Stimulated activated CD4-positive, alpha-beta T cell treated with anti-CD3 and anti-CD28 coated beads, Interleukin-1b, Interleukin-23, amount 100 ng/mL, for 4 hours (primary cell): ENCODE measurements around the gene CIROP.
A peak's percentile ranks its signal among the peaks of the same experiment; 100 is the strongest.
"Not testable (repeated sequence)": the region's sequence is repeated elsewhere in the genome, so short reads cannot be mapped to it uniquely, and the experiment has no call there.

ENCODE experiments used
- DNase-seq, 2 donors: peaks; one replicate each; pipeline ENCODE4 v3.0.0-alpha.2; 2020; ENCODE audit warnings: low read depth in 2 of 2

Gene CIROP

GRCh38 chr14:23113431-23114119, 8.8 kb upstream of the CIROP start:
- DNase-seq, result no peak

DNA sequence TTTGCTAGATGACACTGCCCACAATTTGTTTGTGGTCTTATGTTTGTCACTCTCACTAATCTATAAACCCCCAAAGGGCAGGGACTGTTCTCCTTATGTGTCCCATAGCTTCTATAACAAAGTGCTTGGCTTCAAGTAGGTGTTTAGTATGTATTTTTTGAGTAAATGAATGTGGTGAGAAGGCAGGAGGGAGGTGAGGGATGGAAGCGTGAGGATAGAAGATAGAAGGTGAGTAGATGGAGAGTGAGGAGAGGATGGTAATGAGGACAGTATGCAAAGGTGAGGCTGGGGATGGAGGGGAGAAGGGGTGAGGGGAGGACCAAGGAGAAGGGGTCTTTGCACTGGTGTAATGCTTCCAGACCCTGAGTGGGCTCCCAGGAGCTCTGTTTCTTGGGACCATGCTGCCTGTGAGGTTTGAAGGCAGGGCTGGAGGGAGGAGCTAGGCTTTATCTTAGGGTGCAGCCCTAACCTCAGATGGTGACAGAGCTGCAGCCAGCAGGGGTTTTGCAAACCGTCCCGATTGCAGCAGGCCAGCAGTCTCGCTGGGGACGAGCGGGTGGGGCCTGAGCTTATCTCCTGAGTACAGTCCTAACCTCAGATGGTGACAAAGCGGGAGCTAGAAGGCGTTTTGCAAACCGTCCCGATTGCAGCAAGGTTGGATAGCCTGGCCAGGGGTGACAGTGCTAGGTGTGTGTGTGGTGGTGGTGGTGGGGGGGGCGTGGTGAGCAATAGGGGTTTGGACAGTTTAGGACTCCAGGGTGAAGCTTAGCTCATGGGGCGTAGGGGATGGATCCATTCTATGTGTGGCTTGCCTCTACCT, 7.8 kb upstream of the CIROP start:
- DNase-seq, result no peak

- DNase-seq, result no peak
Observed at GRCh38 chr14:23110579-23111365, 6.0 kb upstream of the CIROP start.

DNA sequence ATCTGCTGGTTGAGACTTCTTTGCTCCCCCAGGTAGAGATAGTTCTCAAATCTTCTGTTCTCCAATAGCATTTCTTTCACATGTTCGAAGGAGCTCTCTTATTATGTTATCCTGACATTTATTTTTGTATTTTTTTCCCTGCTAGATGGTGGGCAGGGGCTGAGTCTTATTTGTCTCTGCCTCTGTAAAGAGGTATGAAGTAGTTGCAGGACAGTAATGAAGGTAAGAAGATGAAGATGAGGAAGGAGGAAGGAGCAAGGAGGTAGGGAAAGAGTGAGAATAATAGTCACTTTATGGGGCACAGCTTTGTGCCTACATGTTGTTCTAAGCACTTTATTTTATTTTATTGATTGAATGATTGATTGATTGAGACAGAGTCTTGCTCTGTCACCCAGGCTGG, 5.0 kb upstream of the CIROP start:
- DNase-seq, result no peak

GRCh38 chr14:23108169-23108568, 3.4 kb upstream of the CIROP start:
- DNase-seq, result not testable (repeated sequence)

GRCh38 chr14:23107620-23108019, 2.8 kb upstream of the CIROP start:
- DNase-seq, result not testable (repeated sequence)

GRCh38 chr14:23106747-23107045, 1.9 kb upstream of the CIROP start:
- DNase-seq, result no peak

DNA sequence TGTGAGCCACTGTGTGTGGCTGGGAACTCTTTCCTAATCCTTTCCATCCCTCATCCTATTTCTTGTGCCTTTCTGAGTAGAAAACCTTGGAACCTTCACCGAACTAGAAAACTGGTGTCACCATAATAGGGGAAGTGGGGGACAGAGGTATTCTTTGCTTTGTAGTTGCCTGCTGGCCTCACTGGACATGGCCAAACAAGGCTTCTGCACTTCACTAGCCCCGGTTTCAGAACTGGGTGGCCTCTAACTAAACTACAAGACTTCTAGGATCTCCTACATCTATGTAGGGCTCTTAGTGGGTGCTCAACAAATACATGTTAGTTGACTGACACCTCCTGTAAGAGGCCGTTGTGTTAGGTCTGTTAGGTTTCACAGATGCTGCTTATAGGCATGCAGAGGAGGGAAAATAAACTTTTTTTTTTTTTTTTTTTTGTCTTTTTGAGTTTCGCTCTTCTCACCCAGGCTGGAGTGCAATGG, 597 bp upstream of the CIROP start:
- no peak for DNase-seq

DNA sequence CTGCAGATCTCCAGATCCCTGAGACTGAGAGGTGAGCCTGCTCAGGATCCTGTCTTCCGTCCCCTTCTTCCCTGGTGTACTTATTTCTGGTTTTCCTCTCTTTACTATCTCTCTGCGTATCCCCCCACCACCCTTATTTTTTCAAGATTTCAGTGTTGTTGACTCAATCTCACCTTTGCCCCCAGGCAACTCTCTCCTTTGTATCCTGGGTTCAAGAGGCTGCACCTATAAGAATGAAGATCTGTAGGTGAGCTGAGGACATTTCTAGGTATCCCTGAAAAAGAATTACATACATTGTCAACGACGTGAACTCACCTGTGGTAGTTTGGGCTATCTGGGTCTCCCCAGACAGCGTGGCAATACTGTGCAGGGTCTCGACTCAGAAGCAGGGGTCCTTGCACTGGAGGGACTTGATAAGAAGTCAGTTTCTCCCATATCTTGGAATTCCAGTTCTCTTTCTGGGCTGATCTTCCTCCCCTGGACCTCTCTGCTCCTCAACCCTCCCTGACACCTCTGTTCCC, 659 bp downstream of the CIROP start:
- no peak for DNase-seq

DNA sequence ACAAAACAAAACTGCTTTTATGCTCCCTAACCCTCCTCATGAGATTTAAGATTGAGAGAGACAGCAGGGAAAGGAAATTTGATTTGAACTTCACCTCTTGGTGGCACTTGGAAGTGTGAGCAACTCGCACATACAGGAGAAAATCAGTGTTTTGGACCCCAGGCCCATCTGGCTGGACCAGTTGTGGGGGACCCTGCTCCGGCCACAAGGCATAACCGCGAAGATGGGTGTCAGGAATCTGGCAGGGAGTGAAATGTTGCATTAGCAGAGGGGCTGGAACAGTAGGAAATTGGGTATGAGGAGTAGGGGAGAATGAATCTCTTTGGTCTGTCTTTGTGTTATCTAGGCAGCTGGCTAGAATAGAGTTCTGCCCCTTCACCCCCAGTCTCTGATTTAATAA, 1.2 kb downstream of the CIROP start:
- DNase-seq, result no peak

- no peak for DNase-seq
Observed at GRCh38 chr14:23102801-23103200, 2.0 kb downstream of the CIROP start.

DNA sequence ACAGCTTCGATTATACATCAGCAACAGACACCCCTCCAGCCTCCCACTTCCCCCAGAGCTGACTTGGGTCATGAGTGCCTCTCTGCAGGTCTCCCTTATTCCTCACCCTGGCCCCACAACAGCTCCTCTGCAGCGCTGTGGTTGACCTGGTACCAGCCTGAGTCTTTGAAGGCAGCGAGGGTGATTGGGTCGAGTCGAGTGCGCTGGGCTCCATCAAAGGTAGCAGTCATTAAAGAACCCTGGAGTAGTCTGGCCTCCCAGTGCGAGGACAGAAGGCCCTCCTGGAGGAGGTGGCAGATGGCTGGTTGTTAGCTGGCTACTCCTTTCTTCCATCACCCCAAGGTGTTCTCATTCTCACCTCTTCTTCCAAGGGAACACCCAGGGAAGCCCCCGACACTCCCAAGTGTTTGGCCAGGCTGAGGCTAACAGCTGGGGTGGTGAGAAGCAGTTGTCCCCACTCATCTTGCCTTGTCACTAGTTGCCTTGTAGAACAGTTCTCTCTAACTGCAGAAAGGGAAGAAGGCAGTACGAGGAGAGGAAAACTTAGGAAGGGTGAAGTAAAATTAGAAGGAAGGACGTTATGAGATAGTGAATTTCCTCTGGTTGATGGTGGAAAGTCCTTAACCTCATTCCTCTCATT, 2.7 kb downstream of the CIROP start:
- DNase-seq, result no peak

DNA sequence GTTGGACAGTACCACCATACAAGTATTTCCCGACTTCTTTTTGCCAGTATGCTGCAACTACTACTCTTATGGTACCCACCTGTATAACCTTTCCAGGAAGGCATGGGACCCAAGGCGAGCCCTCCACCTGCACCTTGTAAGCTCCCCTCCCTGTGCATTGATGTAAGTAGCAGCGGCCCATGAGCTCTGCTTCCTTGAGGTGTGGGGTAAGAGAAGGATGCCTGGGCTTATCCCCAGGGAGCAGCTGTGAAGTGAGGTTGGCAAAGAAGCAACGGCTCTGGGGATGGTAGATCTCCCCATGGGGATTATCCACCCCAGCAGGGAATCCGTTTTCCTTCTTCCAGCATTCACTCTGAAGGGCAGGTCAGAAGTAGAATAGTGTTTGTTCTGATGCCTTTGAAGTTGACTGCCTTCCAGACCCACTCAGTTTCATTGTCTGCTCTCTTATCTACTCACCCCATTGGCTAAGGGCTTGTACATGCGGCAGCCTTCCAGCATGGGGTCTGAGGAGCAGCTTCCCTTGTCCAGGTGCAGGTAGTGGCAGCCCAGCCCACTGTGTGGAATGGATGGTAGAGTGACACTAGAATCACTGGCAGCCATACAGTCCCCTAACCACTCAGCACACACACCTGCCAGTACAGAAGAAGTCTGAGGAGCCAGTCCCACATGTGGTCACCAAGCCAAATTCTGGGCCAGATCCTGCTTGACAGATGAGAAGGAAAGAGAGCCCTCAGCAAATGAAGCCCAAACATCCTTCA, 3.4 kb downstream of the CIROP start:
- no peak for DNase-seq

DNA sequence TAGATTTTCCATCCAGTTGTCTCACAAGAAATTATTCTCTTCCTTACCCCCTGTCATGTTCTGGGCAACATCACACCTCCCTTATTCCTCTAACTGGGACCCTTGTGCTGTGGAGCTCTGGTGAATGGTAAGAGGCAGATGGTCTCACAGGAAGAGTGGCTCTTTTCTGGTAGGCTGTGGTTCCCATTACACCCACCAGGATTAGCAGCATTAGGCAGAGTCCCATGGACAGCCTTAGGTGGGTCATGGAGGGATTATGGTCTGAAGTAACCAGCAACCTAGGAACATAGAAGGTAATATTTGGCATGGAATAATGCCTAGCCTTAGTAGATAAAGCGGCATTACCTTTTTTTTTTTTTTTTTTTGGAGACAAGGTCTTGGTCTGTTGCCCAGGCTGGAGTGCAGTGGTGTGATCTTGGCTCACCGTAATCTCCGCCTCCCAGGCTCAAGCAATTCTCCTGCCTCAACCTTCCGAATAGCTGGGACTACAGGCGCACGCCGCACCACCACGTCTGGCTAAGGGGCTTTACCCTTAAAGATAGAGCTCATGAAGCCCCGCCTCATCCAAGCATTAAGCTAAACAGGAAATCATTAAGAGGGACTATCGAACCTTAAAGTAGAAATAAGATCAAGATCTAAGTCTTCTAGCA, 5.5 kb downstream of the CIROP start:
- DNase-seq, result no peak

GRCh38 chr14:23097786-23098185, 7.0 kb downstream of the CIROP start:
- DNase-seq, result no peak

DNA sequence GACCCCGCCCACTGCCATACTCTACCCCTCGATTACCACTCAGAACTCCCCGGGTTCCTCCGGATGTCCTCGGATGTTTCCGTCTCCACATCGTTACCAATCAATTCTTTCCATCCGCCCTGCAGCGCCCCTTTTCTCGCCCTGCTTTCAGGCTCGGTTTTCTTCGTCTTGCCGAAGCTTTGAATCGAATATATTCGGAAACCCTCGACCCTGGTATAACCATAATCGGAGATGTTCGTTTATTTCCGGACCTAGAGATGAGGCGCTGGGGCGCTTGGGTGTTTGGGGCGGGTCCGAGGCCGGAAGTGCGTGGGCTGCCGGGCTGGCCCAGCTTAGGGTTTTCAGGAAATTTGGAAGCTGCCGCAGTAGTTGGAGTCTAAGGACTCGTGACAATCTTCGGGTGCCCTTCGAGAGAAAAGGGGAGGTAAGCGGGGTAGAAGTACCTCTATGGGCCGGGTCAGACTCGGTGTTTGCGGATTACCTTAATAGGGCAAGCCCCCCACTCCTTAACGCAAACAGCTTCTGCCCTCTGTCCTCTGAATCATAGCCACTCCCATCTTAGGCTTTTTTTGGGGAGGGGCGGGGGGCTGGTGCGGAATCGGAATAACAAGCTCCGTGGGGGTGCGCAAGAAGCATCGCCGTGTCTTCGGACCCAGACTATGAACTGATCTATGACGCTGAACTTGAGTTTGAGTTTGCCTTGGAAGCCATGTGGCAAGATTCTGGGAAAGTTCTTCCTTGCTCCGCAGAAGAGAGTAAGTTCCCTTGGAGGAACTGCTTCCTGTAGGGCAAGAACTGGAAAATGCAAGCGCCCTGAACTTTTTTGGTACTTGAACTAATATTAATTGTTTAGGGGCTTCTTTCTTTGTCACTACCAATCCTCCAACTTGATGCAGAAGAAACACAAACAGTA, 9.3 kb downstream of the CIROP start, which contains the start of gene C14orf119:
Gene C14orf119 (plus strand): TSS at position 310 of the 913 bp plus-strand sequence. CDS start 2,154 bp downstream, outside the sequence.
- peak; percentile 78 to 98 for DNase-seq

GRCh38 chr14:23094666-23095195, 10.1 kb downstream of the CIROP start, which contains the start of gene ACIN1:
Gene ACIN1 (minus strand): TSS chr14:23095136. CDS start chr14:23095112, 24 bp downstream.
- DNase-seq, result peak; percentile 60 to 99

DNA sequence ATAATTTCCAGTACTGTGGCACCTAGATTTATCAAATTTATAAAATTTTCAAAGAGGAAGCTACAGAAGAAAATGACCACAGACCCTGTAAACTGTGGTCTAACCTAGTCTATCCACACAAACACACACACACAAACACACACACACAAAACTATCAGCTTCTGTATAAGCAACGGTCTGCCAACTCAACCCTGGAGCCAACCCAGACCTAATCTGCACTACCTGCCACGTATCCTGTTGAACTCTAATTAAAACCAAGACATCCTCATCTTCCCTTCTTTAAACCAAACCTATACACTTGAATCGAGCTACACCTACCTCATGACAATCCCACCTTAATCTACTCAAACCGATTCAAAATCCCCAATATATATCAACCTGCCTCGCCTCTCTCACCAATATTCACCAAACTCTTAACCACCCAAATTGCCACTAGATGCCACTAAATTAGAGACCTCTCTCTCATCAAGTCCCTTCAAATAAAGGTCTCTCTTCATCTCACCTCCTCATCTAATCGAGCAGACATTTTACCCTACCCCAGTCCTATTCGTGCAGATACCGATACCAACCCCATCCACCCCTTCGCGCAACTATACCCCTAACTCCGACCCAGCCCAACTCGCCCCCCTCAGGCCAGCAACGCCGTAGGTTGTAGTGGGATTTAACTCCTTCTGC, 10.7 kb downstream of the CIROP start:
- no peak for DNase-seq
